Measurements from ENCODE around the gene C16orf86.
"Not testable (repeated sequence)": the region's sequence is repeated elsewhere in the genome, so short reads cannot be mapped to it uniquely, and the experiment has no call there.

The C16orf86 gene

GRCh38 chr16:67667817-67668494, 1.3 kb downstream of the C16orf86 start:
- DNase-seq, result peak; percentile 88

- DNase-seq, result no peak
Measured at GRCh38 chr16:67668495-67669157, 2.0 kb downstream of the C16orf86 start.

- DNase-seq, result no peak
Measured at GRCh38 chr16:67669499-67670101, 3.0 kb downstream of the C16orf86 start.

GRCh38 chr16:67672306-67672705, 5.7 kb downstream of the C16orf86 start:
- no peak for DNase-seq

- DNase-seq, result peak; percentile 54
Measured at GRCh38 chr16:67672739-67673662, 6.4 kb downstream of the C16orf86 start.

GRCh38 chr16:67673712-67674580, 7.3 kb downstream of the C16orf86 start:
- DNase-seq, result no peak

- no peak for DNase-seq
Measured at GRCh38 chr16:67674851-67675578, 8.4 kb downstream of the C16orf86 start.

DNA sequence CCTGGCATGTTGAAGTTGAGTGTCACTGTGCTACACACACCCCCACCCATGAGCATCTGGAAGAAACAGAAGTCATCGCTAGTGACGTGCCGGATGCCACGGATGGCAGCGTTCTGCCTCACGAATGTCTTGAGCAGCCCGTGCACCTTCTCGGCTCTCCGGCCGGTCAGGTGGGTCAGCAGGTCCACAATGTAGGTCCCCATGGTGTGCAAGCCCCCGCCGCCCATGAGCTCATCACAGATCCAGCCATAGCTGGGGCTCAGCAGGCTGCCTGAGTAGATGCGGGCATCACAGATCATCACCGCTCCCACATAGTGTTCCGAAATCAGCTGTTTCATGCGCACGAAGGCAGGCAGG, 8.9 kb downstream of the C16orf86 start:
- DNase-seq, result no peak

GRCh38 chr16:67675999-67676398, 9.4 kb downstream of the C16orf86 start:
- no peak for DNase-seq

DNA sequence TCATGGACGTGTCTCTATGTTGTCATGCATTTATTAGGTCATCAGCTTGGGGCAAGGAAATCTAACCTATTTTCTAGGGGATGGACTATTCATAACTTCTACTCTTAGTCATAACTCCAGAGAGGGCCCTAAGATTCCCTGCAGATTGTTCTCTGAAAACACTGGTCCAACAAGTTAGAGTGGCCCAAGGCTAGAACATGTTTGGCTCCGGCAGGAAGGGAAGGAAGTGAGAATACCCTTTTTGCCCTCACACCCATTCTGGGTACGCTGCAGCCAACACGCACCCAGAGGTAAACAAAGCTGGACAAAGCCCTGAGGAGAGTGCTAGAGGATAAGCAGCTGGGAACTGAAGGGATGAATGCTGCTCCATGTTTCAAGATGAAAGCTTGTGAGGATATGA, 9.9 kb downstream of the C16orf86 start:
- DNase-seq, result no peak

GRCh38 chr16:67676939-67677338, 10.3 kb downstream of the C16orf86 start:
- no peak for DNase-seq

DNA sequence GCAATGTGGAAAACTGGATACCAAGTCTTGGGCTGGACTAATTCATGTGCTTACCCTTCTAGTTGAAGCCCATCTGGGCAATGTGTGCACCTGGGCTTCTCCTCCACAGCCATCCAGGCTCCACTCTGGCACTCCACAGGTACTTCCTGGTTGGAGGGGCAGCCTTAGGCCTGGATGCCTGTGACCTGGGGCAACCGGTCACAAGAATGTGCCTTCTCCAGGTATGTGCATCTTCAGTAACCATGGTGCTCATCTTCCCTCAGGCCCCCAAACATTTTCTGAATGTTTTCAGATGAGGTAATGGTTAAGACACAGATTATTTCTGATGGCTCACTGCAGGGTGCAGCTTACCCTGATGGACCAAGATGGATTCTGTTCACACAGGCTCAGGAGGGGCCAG, 11.1 kb downstream of the C16orf86 start:
- DNase-seq, result no peak

- DNase-seq, result no peak
Measured at GRCh38 chr16:67678354-67679023, 11.9 kb downstream of the C16orf86 start.

- no peak for DNase-seq
Measured at GRCh38 chr16:67679935-67680897, 13.6 kb downstream of the C16orf86 start.

DNA sequence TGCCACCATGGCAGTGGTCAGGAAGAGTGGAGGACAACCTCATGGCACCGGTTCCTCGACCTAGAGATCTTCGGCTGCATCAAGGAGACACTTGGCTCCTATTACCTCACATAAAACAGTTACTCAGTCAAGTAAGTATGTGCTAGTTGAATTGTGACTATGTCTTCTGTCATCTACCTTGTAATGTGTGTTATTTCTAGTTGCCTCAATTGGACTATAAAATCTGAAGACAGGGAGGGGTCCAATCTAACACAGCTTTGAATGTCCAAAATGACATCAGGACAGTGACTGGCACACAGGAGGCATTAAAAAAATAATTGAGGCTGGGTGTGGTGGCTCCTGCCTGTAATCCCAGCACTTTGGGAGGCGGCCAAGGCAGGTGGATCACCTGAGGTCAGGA, 17.2 kb downstream of the C16orf86 start:
- DNase-seq, result no peak

DNA sequence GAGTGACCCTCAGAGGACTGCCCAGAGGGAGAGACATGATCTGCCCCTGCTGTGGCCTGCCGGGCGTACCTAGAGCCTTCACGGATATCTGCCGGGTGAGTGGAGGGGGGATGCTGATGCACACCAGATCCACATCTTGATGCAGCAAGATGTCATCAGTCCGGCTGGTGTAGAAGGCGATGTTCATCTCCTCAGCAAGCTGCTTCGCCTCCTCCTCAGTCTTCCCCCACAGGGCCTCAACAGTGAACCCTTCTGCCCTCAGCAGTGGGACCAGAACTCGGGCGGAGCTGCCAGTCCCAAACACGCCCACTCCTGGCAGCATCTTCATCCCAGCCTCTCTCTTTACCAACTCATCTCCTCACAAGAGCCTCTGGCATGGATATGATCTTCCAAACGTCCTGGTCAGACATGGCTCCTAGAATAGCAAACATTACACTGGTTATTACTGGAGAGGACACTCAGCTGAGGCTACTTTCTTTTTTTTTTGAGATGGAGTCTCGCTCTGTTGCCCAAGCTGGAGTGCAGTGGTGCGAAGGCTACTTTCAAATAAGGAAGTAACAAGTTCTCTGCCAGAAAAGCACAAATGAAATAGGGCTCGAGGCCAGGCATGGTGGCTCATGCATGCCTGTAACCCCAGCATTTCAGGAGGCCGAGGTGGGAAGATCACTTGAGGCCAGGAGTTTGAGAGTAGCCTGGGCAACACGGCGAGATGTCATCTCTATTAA, 18.9 kb downstream of the C16orf86 start:
- no peak for DNase-seq

GRCh38 chr16:67693517-67694285, 27.1 kb downstream of the C16orf86 start:
- not testable (repeated sequence) for DNase-seq

- DNase-seq, result no peak
Measured at GRCh38 chr16:67694611-67695010, 28.0 kb downstream of the C16orf86 start.
